Astrocyte (in vitro differentiated cells and primary cell): Measurements from ENCODE around the gene SLIT3. TPM values are rescaled to one million over a fixed set of nuclear protein-coding genes. Genes with fewer than 3 reads are reported as not detected.

Experiments
- DNase-seq: peaks from one replicate; pipeline ENCODE4 v3.0.0-alpha.2; 2010; ENCODE audit warnings: low read depth
- FAIRE-seq: peaks from 2 replicates; lab custom pipeline; 2011; peaks lifted over from hg19 to GRCh38; lab: Jason Lieb, UNC
- H2AFZ ChIP-seq: 2 replicates; pipeline ENCODE4 v1.6.0; 2012; ENCODE audit warnings: low read depth, low read length, inconsistent platforms
- H3K27ac ChIP-seq: 2 replicates; pipeline ENCODE4 v1.5.1; 2011; ENCODE audit warnings: low read depth, low read length, inconsistent platforms
- H3K27me3 ChIP-seq: 2 replicates; pipeline ENCODE4 v1.6.0; 2011; ENCODE audit warnings: low read length, inconsistent platforms; ENCODE audit not compliant: insufficient read depth
- H3K36me3 ChIP-seq: 2 replicates; pipeline ENCODE4 v1.5.1; 2011; ENCODE audit warnings: low read length, inconsistent platforms; ENCODE audit not compliant: insufficient read depth
- H3K4me1 ChIP-seq: 2 replicates; pipeline ENCODE4 v1.5.1; 2011; ENCODE audit warnings: low read length, inconsistent platforms; ENCODE audit not compliant: insufficient read depth
- H3K4me2 ChIP-seq: 2 replicates; pipeline ENCODE4 v1.6.0; 2012; ENCODE audit warnings: low read length, inconsistent platforms
- H3K4me3 ChIP-seq: 2 replicates; pipeline ENCODE4 v1.5.1; 2011; ENCODE audit warnings: low read depth, mild to moderate bottlenecking, low read length, inconsistent platforms; ENCODE audit not compliant: insufficient read depth
- H3K79me2 ChIP-seq: 2 replicates; pipeline ENCODE4 v1.6.0; 2012; ENCODE audit warnings: mild to moderate bottlenecking, low read length, inconsistent platforms; ENCODE audit not compliant: insufficient read depth
- H3K9ac ChIP-seq: 2 replicates; pipeline ENCODE4 v1.6.0; 2012; ENCODE audit warnings: mild to moderate bottlenecking, low read length, inconsistent platforms
- H3K9me3 ChIP-seq: 2 replicates; pipeline ENCODE4 v1.5.1; 2012; ENCODE audit warnings: low read depth, mild to moderate bottlenecking, low read length, inconsistent platforms; ENCODE audit not compliant: insufficient read depth
- H4K20me1 ChIP-seq: 2 replicates; pipeline ENCODE4 v1.6.0; 2012; ENCODE audit warnings: low read length, inconsistent platforms; ENCODE audit not compliant: insufficient read depth
- H3K27ac Mint-ChIP-seq: one replicate; pipeline ENCODE4 v1.8.0; 2021; ENCODE audit warnings: mild to moderate bottlenecking, mixed read lengths; ENCODE audit not compliant: unreplicated experiment
- H3K27me3 Mint-ChIP-seq: one replicate; pipeline ENCODE4 v1.8.0; 2021; ENCODE audit warnings: low read depth, mixed read lengths; ENCODE audit not compliant: unreplicated experiment
- H3K36me3 Mint-ChIP-seq: one replicate; pipeline ENCODE4 v1.8.0; 2021; ENCODE audit warnings: low read depth, mixed read lengths; ENCODE audit not compliant: unreplicated experiment
- H3K4me1 Mint-ChIP-seq: one replicate; pipeline ENCODE4 v1.8.0; 2021; ENCODE audit warnings: low read depth, mixed read lengths; ENCODE audit not compliant: unreplicated experiment
- H3K4me3 Mint-ChIP-seq: one replicate; pipeline ENCODE4 v1.8.0; 2021; ENCODE audit warnings: mild to moderate bottlenecking, moderate library complexity, mixed read lengths; ENCODE audit not compliant: unreplicated experiment
- H3K9me3 Mint-ChIP-seq: one replicate; pipeline ENCODE4 v1.8.0; 2021; ENCODE audit warnings: mild to moderate bottlenecking, mixed read lengths; ENCODE audit not compliant: unreplicated experiment
- EZH2 ChIP-seq: IDR thresholded peaks from 2 replicates; pipeline ENCODE4 v1.6.1; 2012; ENCODE audit warnings: mild to moderate bottlenecking, low read length, inconsistent platforms; ENCODE audit not compliant: insufficient read depth
- total RNA-seq: library from RNA; stranded (reverse); gene quantifications from 2 replicates; pipeline ENCODE4 v1.2.1, GENCODE V29; 2021
- TF ChIP-seq, protein P1 (sequence below): IDR thresholded peaks from 2 replicates; pipeline ENCODE4 v1.5.1; 2011; ENCODE audit warnings: low read depth, mild to moderate bottlenecking, inconsistent platforms, low read length, moderate library complexity; ENCODE audit not compliant: insufficient read depth

Gene SLIT3
- total RNA-seq, 1 donor from 2014 or later: 20.7 TPM

DNA sequence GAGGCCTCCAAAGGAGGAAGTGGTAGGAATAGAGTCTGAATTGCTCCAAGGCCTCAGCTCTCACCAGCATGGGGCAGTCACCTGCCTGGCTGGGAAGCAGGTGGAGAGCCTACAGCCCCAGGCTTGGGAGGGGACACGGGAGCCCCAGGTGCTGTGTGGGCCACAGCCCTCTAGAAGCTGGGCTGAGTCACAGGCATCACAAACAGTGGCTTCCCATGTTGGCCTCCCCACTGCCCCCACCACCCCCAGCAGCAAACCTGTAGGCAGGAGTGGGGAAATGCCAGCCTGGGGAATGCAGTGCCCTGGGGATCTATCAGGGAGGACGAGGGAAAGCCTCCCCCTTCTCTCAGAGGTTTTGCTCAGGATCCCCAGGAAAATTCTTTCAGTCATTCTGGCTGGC lies 309.6 kb downstream of the SLIT3 start:
- Histone ChIP-seq H3K27ac (no peak overlapping the region), H3K4me3 (no peak overlapping the region), H3K4me1 (peaks cover 8% of the 10 kb centered on the region), H2AFZ (no peak overlapping the region), H3K36me3 (no peaks in the 10 kb centered on the region), H4K20me1 (no peaks in the 10 kb centered on the region), H3K27me3 (peaks cover 5% of the 10 kb centered on the region), H3K79me2 (no peaks in the 10 kb centered on the region), H3K9me3 (no peaks in the 10 kb centered on the region), H3K4me2 (no peak overlapping the region), H3K9ac (no peak overlapping the region)
- Mint-ChIP-seq H3K27me3 (peaks cover 17% of the 10 kb centered on the region), H3K4me1 (peaks cover 22% of the 10 kb centered on the region), H3K27ac (no peak overlapping the region), H3K36me3 (peaks cover 2% of the 10 kb centered on the region), H3K9me3 (no peaks in the 10 kb centered on the region), H3K4me3 (no peak overlapping the region)
- DNase-seq (no peak), FAIRE-seq (no peak)
- no peak for TF ChIP-seq EZH2
- TF ChIP-seq, protein P1, sequence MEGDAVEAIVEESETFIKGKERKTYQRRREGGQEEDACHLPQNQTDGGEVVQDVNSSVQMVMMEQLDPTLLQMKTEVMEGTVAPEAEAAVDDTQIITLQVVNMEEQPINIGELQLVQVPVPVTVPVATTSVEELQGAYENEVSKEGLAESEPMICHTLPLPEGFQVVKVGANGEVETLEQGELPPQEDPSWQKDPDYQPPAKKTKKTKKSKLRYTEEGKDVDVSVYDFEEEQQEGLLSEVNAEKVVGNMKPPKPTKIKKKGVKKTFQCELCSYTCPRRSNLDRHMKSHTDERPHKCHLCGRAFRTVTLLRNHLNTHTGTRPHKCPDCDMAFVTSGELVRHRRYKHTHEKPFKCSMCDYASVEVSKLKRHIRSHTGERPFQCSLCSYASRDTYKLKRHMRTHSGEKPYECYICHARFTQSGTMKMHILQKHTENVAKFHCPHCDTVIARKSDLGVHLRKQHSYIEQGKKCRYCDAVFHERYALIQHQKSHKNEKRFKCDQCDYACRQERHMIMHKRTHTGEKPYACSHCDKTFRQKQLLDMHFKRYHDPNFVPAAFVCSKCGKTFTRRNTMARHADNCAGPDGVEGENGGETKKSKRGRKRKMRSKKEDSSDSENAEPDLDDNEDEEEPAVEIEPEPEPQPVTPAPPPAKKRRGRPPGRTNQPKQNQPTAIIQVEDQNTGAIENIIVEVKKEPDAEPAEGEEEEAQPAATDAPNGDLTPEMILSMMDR: no peak

DNA sequence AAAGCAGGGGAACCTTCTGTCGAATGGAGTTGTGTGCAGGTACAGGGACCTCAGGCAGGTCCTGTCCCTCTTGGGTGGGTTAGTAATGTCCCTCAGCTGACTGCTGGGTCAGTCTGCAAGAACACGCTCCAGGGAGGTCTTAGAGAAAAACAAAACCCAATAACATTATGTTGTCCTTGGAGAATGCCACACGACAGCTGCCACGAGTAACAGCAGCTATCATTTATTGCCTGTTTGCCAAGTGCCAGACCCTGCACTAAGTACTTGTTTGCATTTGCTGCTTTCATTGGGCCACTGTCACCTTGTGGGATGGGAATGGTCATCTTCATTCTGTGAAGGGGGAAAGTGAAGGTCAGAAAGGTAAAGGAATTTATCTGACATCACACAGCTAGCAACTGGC lies 310.3 kb downstream of the SLIT3 start:
- no peak overlapping the region for H3K9ac ChIP-seq
- H3K27me3 ChIP-seq: peaks cover 5% of the 10 kb centered on the region
- no peaks in the 10 kb centered on the region for H3K79me2 ChIP-seq
- Mint-ChIP-seq H3K27ac (no peak overlapping the region), H3K27me3 (peaks cover 20% of the 10 kb centered on the region), H3K9me3 (no peaks in the 10 kb centered on the region), H3K4me3 (no peak overlapping the region), H3K4me1 (peaks cover 22% of the 10 kb centered on the region), H3K36me3 (peaks cover 2% of the 10 kb centered on the region)
- H3K4me3 ChIP-seq: no peak overlapping the region
- FAIRE-seq: no peak
- H3K36me3 ChIP-seq: no peaks in the 10 kb centered on the region
- peaks cover 8% of the 10 kb centered on the region for H3K4me1 ChIP-seq
- no peak for DNase-seq
- H3K9me3 ChIP-seq: no peaks in the 10 kb centered on the region
- TF ChIP-seq, protein P1: no peak
- no peak for TF ChIP-seq EZH2
- no peak overlapping the region for H3K27ac ChIP-seq
- H2AFZ ChIP-seq: no peak overlapping the region
- H3K4me2 ChIP-seq: no peak overlapping the region
- H4K20me1 ChIP-seq: no peaks in the 10 kb centered on the region

DNA sequence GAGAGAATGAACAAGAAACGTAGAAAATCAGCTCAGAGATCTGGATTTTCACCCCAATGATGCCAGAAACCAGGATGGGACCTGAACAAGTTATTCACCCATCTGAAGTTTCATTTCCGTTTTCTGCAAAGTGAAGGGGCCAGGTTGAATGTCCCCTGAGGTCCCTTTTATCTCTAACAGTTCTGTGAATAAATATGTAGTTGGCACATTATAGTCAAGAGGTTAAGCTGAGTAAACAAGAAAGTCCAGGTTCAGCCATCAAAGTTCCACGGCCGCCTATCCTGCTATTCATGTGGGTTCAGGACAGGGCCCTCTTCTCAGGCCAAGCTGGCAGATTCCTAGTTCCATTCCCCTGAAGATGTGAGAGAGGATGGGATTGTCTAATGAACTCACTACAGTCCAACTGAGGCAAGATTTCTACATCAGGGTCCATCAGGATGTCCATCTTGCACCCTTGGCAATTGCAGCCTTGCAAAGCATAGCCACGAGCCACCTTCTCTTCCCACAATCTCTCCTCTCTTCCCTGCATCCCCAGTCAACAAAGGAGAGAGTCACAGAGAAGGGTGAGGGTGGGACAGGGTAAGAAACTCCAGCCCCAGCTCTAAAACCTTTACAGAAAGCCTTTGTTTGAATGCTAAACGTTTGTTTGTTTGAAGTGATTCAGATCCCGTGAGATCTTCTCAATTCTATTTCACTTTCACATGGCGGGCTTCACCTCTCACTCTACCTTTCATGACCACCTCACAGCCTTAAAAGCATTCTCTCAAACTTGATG lies 311.0 kb downstream of the SLIT3 start:
- H3K27ac Mint-ChIP-seq: no peak overlapping the region
- H3K9ac ChIP-seq: no peak overlapping the region
- peaks cover 5% of the 10 kb centered on the region for H3K27me3 ChIP-seq
- DNase-seq (no peak), FAIRE-seq (no peak)
- no peak overlapping the region for H3K4me3 ChIP-seq
- H2AFZ ChIP-seq: no peak overlapping the region
- no peaks in the 10 kb centered on the region for H3K9me3 Mint-ChIP-seq
- TF ChIP-seq, protein P1: no peak
- TF ChIP-seq EZH2: no peak
- H3K79me2 ChIP-seq: no peaks in the 10 kb centered on the region
- no peak overlapping the region for H3K4me2 ChIP-seq
- no peaks in the 10 kb centered on the region for H4K20me1 ChIP-seq
- H3K4me1 ChIP-seq: peaks cover 8% of the 10 kb centered on the region
- peaks cover 24% of the 10 kb centered on the region for H3K27me3 Mint-ChIP-seq
- H3K4me3 Mint-ChIP-seq: no peak overlapping the region
- H3K9me3 ChIP-seq: no peaks in the 10 kb centered on the region
- no peaks in the 10 kb centered on the region for H3K36me3 ChIP-seq
- peaks cover 2% of the 10 kb centered on the region for H3K36me3 Mint-ChIP-seq
- no peak overlapping the region for H3K27ac ChIP-seq
- H3K4me1 Mint-ChIP-seq: peaks cover 22% of the 10 kb centered on the region
